Measurements from ENCODE around the gene ILDR1.

Gene ILDR1

GRCh38 chr3:121989943-121990342 lies 32.1 kb downstream of the ILDR1 start:
- no peak for DNase-seq

GRCh38 chr3:121988146-121988545 lies 33.9 kb downstream of the ILDR1 start:
- no peak for DNase-seq

DNA sequence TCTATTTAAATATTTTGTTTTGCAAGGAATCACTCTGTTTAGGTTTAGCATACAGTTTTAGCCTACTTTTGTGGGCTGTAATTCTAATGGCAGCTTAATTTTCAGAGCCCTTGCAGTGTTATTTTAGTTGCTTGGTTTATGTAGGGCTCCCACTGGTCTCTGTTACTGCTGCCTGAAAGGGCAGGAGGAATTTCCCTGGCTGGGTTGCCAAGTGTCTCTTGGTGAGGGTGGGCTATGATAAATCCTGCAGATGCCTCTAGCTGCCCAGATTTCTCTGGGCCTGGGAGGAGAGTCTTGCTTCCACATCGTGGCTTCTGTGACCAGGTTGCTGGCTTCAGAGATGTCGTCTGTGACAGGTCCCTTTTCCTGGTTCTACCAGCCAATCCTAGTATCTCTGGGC lies 36.2 kb downstream of the ILDR1 start:
- DNase-seq: no peak

DNA sequence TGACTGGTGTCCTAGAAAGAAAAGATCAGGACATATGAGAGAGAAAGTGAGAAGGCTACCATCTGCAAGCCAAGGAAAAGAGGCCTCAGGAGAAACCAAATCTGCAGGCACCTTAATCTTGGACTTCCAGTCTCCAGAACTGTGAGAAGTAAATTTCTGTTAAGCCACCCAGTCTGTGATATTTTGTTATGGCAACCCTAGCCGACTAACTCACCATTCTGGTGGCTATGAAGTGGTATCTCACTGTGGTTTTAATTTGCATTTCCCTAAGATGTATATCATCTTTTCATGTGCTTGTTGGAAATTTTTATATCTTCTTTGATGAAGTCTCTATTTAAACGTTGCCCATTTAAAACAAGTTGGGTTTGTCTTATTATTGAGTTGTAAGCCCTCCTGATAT lies 40.6 kb downstream of the ILDR1 start:
- no peak for DNase-seq

DNA sequence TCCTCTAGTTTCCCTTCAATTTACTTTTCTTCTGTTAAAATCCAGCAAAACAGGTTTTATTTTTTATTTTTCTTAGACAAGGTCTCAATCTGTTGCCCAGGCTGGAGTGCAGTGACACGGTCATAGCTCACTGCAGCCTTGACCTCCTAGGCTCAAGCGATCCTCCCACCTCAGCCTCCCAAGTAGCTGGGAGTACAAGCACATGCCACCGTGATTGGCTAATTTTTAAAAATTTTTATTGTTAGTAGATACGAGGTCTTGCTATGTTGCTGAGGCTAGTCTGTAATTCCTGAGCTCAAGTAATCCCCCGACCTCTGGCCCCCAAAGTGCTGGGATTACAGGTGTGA lies 41.6 kb downstream of the ILDR1 start:
- no peak for DNase-seq

GRCh38 chr3:121979734-121980449 lies 42.2 kb downstream of the ILDR1 start:
- no peak for DNase-seq

GRCh38 chr3:121979246-121979645 lies 42.8 kb downstream of the ILDR1 start:
- no peak for DNase-seq

DNA sequence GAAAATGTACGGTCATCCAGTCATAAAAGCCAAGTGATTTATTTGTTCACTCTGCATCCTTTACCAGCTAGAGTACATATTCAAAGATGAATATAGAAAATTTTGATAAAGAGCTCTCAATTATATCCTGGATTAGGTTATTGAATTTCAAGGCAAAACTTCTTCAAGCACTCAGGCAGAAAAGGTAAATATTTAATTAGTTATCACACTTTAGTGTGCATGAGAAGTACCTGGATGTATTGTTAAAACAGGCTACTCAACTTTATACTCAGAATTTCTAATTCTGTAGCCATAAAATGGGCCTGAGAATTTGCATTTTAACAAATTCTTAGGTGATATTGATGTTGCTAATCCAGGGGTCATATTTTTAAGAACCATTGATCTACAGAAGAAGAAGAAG lies 45.3 kb downstream of the ILDR1 start:
- no peak for DNase-seq

- no peak for DNase-seq
Observed at GRCh38 chr3:121975702-121976302, 46.2 kb downstream of the ILDR1 start.

GRCh38 chr3:121974601-121975111 lies 47.4 kb downstream of the ILDR1 start:
- no peak for DNase-seq

GRCh38 chr3:121970047-121970446 lies 52.0 kb downstream of the ILDR1 start:
- no peak for DNase-seq

GRCh38 chr3:121969631-121970030 lies 52.4 kb downstream of the ILDR1 start:
- DNase-seq: no peak

DNA sequence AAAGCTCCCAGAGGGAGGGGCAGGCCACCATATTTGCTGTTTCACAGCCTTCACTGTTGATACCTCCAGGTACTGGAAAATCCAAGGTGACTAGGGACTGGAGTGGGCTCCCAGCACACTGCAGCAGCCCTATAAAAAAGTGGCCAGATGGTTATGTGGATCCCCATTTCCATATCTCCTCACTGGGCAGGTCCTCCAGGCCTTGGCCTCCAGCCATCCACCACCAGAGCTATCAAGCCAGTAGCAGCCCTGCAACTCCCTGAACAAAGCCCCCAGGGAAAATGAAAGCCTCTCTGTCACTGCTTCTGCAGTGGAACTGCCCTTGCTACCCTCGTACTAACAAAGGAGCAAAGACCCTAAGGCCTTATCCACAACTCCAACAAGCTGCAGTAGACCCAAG lies 58.4 kb downstream of the ILDR1 start:
- no peak for DNase-seq

- no peak for DNase-seq
Observed at GRCh38 chr3:121962443-121962842, 59.6 kb downstream of the ILDR1 start.

GRCh38 chr3:121961283-121961682 lies 60.8 kb downstream of the ILDR1 start:
- DNase-seq: no peak

DNA sequence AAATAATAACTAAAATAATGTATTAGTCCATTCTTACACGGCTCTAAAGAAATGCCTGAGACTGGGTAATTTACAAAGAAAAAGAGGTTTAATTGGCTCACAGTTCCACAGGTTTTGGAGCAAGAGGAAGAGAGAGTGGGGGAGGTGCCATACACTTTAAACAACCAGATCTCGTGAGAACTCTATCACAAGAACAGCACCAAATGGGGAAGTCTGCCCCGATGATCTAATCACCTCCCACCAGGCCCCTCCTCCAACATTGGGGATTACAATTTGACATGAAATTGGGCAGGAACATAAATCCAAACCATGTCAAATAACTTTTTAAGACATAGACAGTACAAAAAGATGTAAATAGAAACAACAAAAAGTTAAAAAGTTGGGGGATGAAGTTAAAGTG lies 63.2 kb downstream of the ILDR1 start:
- DNase-seq: no peak

- no peak for DNase-seq
Observed at GRCh38 chr3:121957674-121958415, 64.2 kb downstream of the ILDR1 start.

DNA sequence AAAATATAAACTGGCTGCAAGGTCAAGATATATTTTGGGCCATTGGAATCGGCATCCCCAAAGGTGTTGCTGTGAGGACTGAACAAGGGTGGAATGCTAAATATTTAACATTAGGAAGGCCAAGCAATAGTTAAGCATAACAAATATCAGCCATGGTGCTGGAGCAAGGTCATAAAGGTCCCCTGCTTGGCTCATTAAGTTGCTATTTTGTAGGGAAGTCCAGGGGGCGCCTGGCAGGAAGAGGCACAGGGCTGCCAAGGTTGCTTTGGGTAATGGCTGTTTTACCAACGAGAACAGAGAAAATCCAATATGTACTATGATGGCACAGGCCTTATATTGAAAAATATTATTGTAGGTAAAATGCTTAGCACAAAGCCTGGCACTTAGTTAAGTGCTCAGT lies 65.7 kb downstream of the ILDR1 start:
- DNase-seq: no peak

- no peak for DNase-seq
Observed at GRCh38 chr3:121951291-121951919, 70.6 kb downstream of the ILDR1 start.

DNA sequence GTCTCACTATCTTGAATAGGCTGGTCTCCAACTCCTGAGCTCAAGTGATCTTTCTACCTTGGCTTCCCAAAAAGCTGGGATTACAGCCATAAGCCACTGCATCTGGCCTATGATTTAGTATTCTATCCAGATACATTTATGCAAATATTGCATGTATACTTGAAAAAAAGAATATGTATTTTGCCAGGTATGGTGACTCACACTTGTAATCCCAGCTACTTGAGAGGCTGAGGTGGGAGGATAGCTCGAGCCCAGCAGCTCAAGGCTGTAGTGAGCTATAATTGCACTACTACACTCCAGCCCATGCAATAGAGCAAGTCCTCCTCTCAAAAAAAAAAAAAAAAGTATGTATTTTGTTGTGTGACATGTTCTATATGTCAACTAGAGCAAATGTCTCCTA lies 73.4 kb downstream of the ILDR1 start:
- no peak for DNase-seq

GRCh38 chr3:121943431-121943830 lies 78.6 kb downstream of the ILDR1 start:
- no peak for DNase-seq

GRCh38 chr3:121942116-121942786 lies 79.8 kb downstream of the ILDR1 start:
- no peak for DNase-seq

- no peak for DNase-seq
Observed at GRCh38 chr3:121941592-121941991, 80.5 kb downstream of the ILDR1 start.
